HG03066 (cell line): ENCODE data around the gene KRTAP12-1.

Source experiments
- ATAC-seq: cut with Tn5 transposase; IDR thresholded peaks from one replicate; pipeline ENCODE4 v1.9.1; 2021; ENCODE audit warnings: low read depth; ENCODE audit not compliant: unreplicated experiment

The KRTAP12-1 gene

DNA sequence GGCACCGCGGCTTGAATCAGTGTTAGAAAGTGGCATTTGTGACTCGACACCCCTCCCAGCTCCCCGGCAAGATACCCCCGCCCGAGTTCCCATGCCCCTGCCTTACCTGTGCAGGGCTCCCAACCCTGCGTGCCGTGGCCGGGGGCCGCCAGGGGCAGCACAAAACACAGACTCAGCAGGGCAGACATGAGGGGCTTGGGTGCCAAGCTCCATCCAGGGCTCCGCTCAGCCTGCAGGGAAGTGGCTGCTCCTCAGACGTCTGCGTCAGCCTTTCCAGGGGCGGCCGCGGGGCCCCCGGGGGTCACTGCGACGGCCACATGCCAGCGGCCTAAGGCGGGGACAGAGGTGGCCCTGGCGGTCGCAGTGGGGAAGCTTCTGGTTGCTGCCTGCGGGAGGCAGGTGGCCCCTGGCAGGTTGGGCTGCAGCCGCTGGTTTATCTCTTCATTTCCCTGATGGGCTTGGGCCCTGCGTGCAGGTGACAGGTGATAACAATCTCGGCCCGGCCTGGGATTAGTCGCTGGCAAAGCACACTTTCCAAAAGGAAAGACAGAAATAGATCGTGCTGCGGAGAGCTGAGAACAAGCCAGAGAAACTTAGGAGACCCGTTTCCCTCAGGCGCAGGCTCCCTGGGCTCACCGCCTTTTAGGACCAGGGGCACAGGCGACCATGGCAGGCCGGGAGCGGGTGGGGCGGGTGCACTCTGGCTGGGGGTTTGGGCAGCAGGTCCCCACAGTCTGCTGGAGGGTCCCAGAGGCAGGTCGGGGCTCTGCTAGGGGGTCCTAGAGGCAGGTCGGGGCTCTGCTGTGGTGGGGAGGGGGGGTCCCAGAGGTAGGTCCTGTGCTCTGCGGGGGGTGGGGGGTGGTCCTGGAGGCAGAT, 29.6 kb upstream of the KRTAP12-1 start, which contains the start of gene TSPEAR:
Gene TSPEAR (minus strand): TSS at position 246 of the 876 bp plus-strand sequence. CDS start 58 bp downstream, at position 188.
- no peak for ATAC-seq

GRCh38 chr21:44710756-44711326, 28.9 kb upstream of the KRTAP12-1 start:
- no peak for ATAC-seq

DNA sequence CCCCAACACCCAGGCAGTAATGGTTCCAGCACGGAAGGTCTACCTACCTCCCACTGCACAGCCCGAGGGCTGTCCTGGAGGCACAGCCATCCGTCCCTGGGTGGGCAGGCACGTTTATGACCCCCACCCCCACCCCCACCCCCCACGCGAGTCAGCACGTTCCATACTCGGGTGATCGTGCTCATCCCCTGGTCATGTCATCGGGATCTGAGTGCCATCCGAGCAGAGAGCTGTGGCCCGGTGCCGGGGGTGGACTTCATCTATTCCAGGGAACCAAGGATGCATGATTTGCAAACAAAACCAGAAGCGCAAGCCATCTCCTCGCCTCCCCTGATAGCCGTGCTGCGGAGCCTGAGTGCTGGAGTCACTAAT, 28.3 kb upstream of the KRTAP12-1 start:
- no peak for ATAC-seq

DNA sequence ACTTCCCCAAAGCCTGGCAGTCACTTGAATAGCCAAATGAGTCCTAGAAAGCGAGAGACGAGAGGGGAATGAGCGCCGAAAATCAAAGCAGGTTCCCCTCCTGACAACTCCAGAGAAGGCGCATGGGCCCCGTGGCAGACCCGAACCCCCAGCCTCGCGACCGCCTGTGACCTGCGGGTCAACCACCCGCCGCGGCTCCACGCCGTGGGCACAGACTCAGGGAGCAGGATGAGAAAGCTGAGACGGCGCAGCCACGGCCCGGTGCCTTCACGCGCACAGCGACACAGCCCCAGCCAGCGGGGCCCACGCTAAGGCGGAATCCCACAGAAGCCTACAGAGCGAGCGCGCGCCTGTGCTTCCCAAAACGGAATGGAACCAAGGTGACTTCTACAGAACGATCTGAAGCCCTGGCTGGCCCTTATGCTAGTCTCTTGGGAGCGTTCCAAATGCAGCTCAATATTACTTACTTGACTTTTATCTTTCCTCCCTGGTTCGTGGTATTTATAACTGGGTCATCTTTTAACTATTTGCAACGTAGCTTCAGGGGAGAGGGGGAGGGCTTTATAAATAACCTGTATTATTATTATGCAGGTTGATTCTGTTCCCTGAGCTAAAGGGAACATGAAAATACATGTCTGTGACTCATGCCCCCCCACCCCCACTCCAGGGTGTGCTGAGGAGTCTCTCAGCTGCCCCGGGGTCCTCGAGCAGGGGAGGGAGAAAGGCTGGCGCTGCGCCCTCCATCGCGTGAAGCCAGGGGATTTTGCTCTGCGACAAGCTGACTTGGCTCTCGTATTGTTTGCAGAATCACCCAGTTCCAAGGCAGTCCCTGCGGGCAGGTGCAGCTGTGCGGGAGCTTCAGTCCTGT, 27.7 kb upstream of the KRTAP12-1 start:
- ATAC-seq, result no peak

- ATAC-seq, result no peak
Observed at GRCh38 chr21:44708866-44709425, 27.0 kb upstream of the KRTAP12-1 start.

- no peak for ATAC-seq
Observed at GRCh38 chr21:44708213-44708865, 26.4 kb upstream of the KRTAP12-1 start.

DNA sequence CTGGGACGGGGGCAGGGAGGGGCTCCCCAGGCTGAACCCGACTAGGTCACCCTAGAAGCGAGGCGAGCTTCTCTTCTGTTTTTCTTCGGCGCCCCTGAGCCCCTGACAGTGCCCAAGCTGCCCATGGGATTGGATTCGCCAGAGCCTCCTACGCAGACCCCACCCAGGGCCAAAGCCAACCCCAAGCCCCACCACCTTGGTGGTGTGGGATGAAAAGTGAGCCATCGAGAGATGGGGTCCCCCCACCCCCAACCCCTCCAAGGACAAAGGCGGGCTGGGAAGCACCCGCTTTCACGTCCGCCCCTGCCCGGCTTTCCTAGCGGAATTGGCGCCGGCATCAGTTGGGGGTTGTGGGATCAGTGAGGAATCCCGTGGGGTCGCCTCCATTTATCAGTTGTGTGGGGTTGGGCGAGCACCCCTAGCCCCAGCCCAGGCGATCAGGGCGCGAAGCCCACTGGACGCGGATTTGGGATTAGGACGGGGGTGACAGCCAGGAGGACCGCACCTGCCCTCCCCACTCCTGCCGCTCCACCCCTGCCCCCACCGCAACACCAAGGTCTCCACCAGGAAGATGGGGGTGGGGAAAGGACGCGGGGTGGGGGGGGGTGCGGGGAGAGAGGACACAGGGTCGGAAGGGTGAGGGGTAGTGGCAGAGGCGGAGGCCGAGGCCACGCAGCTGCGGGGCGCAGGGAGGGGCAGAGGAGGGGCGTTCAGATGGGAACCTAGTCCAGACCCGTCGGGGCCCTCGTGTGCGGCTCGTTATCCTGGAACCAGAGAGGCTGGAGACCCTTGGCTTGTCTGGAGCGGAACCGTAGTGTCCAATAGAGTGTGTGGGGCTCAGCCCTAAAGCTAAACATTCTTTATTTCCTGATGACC, 25.0 kb upstream of the KRTAP12-1 start:
- no peak for ATAC-seq

GRCh38 chr21:44706026-44706705, 24.2 kb upstream of the KRTAP12-1 start:
- no peak for ATAC-seq

DNA sequence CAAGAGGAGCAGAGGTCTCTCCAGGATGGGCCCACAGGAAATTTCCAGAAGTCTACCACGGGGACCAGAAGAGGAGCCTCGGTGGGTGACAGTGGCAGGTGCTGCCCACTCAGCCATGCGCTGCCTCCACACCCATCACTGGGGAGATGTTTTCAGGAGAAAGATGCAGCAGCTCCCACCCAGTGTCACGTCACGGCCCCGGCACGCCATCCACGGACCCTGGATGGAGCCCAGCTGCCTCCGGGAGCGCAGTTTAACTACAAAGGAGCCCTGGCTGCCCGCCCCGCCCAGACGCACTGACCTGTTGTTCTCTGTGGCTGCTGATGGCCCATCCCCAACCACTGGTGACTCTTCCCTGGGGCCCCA, 22.7 kb upstream of the KRTAP12-1 start:
- no peak for ATAC-seq

GRCh38 chr21:44703731-44704635, 22.0 kb upstream of the KRTAP12-1 start:
- no peak for ATAC-seq

- no peak for ATAC-seq
Observed at GRCh38 chr21:44702973-44703730, 21.2 kb upstream of the KRTAP12-1 start.

DNA sequence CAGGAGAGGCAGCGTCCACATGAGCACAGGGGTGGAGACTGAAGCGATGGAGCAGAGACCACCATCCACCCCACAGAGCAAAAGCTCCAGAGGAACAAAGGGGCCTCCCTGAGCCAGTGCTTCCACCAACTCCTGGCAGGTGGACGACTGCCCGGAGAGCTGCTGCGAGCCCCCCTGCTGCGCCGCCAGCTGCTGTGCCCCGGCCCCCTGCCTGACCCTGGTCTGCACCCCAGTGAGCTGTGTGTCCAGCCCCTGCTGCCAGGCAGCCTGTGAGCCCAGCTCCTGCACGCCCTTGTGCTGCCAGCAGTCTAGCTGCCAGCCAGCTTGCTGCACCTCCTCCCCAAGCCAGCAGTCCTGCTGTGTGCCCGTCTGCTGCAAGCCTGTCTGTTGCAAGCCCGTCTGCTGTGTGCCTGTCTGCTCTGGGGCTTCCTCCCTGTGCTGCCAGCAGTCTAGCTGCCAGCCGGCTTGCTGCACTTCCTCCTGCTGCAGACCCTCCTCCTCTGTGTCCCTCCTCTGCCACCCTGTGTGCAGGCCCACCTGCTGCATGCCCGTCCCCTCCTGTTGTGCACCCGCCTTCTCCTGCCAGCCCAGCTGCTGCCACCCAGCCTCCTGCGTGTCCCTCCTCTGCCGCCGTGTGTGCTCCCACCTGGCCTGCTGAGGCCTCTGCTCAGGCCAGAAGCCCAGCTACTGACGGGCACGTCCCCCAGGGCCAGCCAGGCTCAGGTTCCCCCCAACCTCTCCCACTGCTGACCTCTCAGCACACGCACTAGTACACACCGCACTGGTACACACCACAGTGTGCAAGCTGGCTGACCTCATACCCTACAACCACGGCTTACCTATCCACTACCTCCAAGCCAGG, 20.4 kb upstream of the KRTAP12-1 start:
- no peak for ATAC-seq

- no peak for ATAC-seq
Observed at GRCh38 chr21:44701541-44701940, 19.6 kb upstream of the KRTAP12-1 start.

- no peak for ATAC-seq
Observed at GRCh38 chr21:44701023-44701400, 19.0 kb upstream of the KRTAP12-1 start.

DNA sequence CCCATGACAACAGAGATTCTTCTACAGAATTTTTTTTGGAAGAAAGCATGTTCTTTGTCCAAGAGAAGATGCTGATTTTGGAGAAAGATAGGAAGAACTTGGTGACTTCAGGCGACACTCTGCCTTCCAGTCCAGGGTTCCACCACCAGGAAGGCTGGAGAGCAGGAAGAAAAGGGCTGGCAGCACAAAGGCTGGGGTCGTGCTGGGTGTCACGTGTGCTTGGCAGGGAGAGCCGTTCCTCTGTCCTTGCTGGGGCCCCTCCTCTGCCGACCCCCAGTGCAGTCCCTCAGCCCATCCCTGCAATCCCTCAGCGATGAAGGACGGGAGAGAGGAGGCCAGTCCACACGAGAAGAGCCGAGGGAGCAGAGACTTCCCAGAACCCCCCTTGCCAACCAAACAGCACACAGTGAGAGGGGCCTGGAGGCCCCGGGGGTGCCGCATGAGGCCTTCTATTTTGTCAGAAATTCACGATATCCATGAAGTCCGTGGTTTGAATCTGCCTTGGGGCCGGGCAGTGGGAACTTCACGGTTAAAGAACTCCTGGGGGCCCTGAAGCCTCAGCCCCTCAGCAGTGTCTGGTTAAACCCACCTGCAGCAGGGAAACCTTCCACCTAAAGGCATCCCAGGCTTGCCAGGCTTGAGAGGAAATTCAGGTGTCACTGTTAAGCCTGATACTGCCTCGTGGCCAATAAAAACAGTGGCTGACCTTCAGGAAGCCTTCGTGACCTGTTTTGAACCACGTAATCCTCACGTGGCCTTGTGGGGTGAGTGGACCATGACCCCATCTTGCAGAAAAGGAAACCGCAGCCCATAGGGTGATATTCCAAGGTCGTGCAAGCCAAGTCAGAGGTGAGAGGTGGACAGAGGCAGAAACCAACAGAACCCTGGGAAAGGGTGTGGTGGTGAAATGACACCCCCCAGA, 18.4 kb upstream of the KRTAP12-1 start:
- no peak for ATAC-seq
